ENCODE data around the gene COX6A1. TPM values are rescaled to one million over a fixed set of nuclear protein-coding genes. Genes with fewer than 3 reads are reported as not detected.

COX6A1 gene
- total RNA-seq, 1 donor from 2014 or later: 230 TPM

- no peak overlapping the region for H3K27ac Mint-ChIP-seq
- no peak for DNase-seq (ENCODE audit: low spot score in 2 of 2, unreplicated experiment in 2 of 2)
Measured at GRCh38 chr12:120453977-120454376, 16.1 kb downstream of the COX6A1 start.

GRCh38 chr12:120455302-120455701 lies 17.4 kb downstream of the COX6A1 start:
- H3K27me3 Mint-ChIP-seq (ENCODE audit: low read depth): no peaks in the 10 kb centered on the region
- H3K4me1 Mint-ChIP-seq: no peaks in the 10 kb centered on the region
- no peak for DNase-seq (ENCODE audit: low spot score in 2 of 2, unreplicated experiment in 2 of 2)
- H3K36me3 Mint-ChIP-seq: peaks cover 25% of the 10 kb centered on the region
- H3K9me3 Mint-ChIP-seq: no peaks in the 10 kb centered on the region
- no peak overlapping the region for H3K4me3 Mint-ChIP-seq
- TF ChIP-seq CTCF (IDR thresholded peaks at IDR 0.05; ENCODE audit: unreplicated experiment): no peak
- H3K27ac Mint-ChIP-seq: no peak overlapping the region

More at GRCh38 chr12:120453977-120454376, 16.1 kb downstream of the COX6A1 start:
- no peak for TF ChIP-seq CTCF (IDR thresholded peaks at IDR 0.05; ENCODE audit: unreplicated experiment)
- Mint-ChIP-seq H3K4me3 (no peak overlapping the region), H3K9me3 (no peaks in the 10 kb centered on the region), H3K36me3 (peaks cover 16% of the 10 kb centered on the region), H3K4me1 (no peaks in the 10 kb centered on the region), H3K27me3 (ENCODE audit: low read depth) (no peaks in the 10 kb centered on the region)

- Mint-ChIP-seq H3K4me1 (no peaks in the 10 kb centered on the region), H3K27me3 (ENCODE audit: low read depth) (no peaks in the 10 kb centered on the region), H3K36me3 (peaks cover 32% of the 10 kb centered on the region), H3K27ac (peak overlapping the region; percentile 4), H3K9me3 (no peaks in the 10 kb centered on the region), H3K4me3 (no peak overlapping the region)
- no peak for TF ChIP-seq CTCF (IDR thresholded peaks at IDR 0.05; ENCODE audit: unreplicated experiment)
- DNase-seq (ENCODE audit: low spot score in 2 of 2, unreplicated experiment in 2 of 2): no peak
Measured at GRCh38 chr12:120457133-120457532, 19.2 kb downstream of the COX6A1 start.

GRCh38 chr12:120460157-120460556 lies 22.2 kb downstream of the COX6A1 start:
- no peaks in the 10 kb centered on the region for H3K9me3 Mint-ChIP-seq
- no peak for TF ChIP-seq CTCF (IDR thresholded peaks at IDR 0.05; ENCODE audit: unreplicated experiment)

GRCh38 chr12:120462099-120462640 lies 24.3 kb downstream of the COX6A1 start:
- no peaks in the 10 kb centered on the region for H3K9me3 Mint-ChIP-seq
- no peak for TF ChIP-seq CTCF (IDR thresholded peaks at IDR 0.05; ENCODE audit: unreplicated experiment)
- H3K4me3 Mint-ChIP-seq: no peak overlapping the region
- H3K27me3 Mint-ChIP-seq (ENCODE audit: low read depth): no peaks in the 10 kb centered on the region
- DNase-seq (ENCODE audit: low spot score in 2 of 2, unreplicated experiment in 2 of 2): no peak
- no peak overlapping the region for H3K27ac Mint-ChIP-seq
- H3K36me3 Mint-ChIP-seq: peaks cover 45% of the 10 kb centered on the region
- H3K4me1 Mint-ChIP-seq: peaks cover 5% of the 10 kb centered on the region

More at GRCh38 chr12:120460157-120460556, 22.2 kb downstream of the COX6A1 start:
- no peak overlapping the region for H3K4me3 Mint-ChIP-seq
- no peak for DNase-seq (ENCODE audit: low spot score in 2 of 2, unreplicated experiment in 2 of 2)
- H3K36me3 Mint-ChIP-seq: peaks cover 50% of the 10 kb centered on the region
- no peaks in the 10 kb centered on the region for H3K4me1 Mint-ChIP-seq
- no peaks in the 10 kb centered on the region for H3K27me3 Mint-ChIP-seq (ENCODE audit: low read depth)
- H3K27ac Mint-ChIP-seq: no peak overlapping the region

GRCh38 chr12:120463712-120464111 lies 25.8 kb downstream of the COX6A1 start:
- DNase-seq (ENCODE audit: low spot score in 2 of 2, unreplicated experiment in 2 of 2): no peak
- Mint-ChIP-seq H3K36me3 (peaks cover 44% of the 10 kb centered on the region), H3K4me1 (peaks cover 16% of the 10 kb centered on the region), H3K9me3 (no peaks in the 10 kb centered on the region), H3K27me3 (ENCODE audit: low read depth) (no peaks in the 10 kb centered on the region), H3K27ac (no peak overlapping the region), H3K4me3 (no peak overlapping the region)
- TF ChIP-seq CTCF (IDR thresholded peaks at IDR 0.05; ENCODE audit: unreplicated experiment): no peak

Measured in mesothelial cell of epicardium (in vitro differentiated cells).